Measurements from ENCODE around the gene ZBTB24.

ZBTB24 gene

GRCh38 chr6:109498936-109499335 is 15.9 kb upstream of the ZBTB24 start:
- no peak for DNase-seq (ENCODE audit: low read depth)

GRCh38 chr6:109498052-109498451 is 15.0 kb upstream of the ZBTB24 start:
- DNase-seq (ENCODE audit: low read depth) = no peak

- DNase-seq (ENCODE audit: low read depth) = no peak
Observed at GRCh38 chr6:109496036-109496772, 13.2 kb upstream of the ZBTB24 start.

GRCh38 chr6:109493865-109494264 is 10.8 kb upstream of the ZBTB24 start:
- DNase-seq (ENCODE audit: low read depth) = no peak

GRCh38 chr6:109491207-109491938 is 8.4 kb upstream of the ZBTB24 start:
- no peak for DNase-seq (ENCODE audit: low read depth)

GRCh38 chr6:109490713-109491112 is 7.7 kb upstream of the ZBTB24 start:
- DNase-seq (ENCODE audit: low read depth) = no peak

- no peak for DNase-seq (ENCODE audit: low read depth)
Observed at GRCh38 chr6:109488001-109488400, 5.0 kb upstream of the ZBTB24 start.

GRCh38 chr6:109486068-109486467 is 3.0 kb upstream of the ZBTB24 start:
- DNase-seq (ENCODE audit: low read depth) = no peak

- DNase-seq (ENCODE audit: low read depth) = no peak
Observed at GRCh38 chr6:109485266-109485935, 2.4 kb upstream of the ZBTB24 start.

GRCh38 chr6:109484122-109484521 is 1.1 kb upstream of the ZBTB24 start:
- DNase-seq (ENCODE audit: low read depth) = no peak

- DNase-seq (ENCODE audit: low read depth) = no peak
Observed at GRCh38 chr6:109483735-109484057, 677 bp upstream of the ZBTB24 start.

- DNase-seq (ENCODE audit: low read depth) = no peak
Observed at GRCh38 chr6:109480993-109481480, 2.0 kb downstream of the ZBTB24 start.

GRCh38 chr6:109478841-109479624 is 4.0 kb downstream of the ZBTB24 start:
- no peak for DNase-seq (ENCODE audit: low read depth)

GRCh38 chr6:109478222-109478805 is 4.7 kb downstream of the ZBTB24 start:
- no peak for DNase-seq (ENCODE audit: low read depth)

GRCh38 chr6:109477725-109478124 is 5.3 kb downstream of the ZBTB24 start:
- no peak for DNase-seq (ENCODE audit: low read depth)

GRCh38 chr6:109477184-109477583 is 5.8 kb downstream of the ZBTB24 start:
- no peak for DNase-seq (ENCODE audit: low read depth)

- DNase-seq (ENCODE audit: low read depth) = no peak
Observed at GRCh38 chr6:109475625-109476024, 7.4 kb downstream of the ZBTB24 start.

GRCh38 chr6:109474995-109475394 is 8.0 kb downstream of the ZBTB24 start:
- DNase-seq (ENCODE audit: low read depth) = no peak

GRCh38 chr6:109473120-109473519 is 9.9 kb downstream of the ZBTB24 start:
- DNase-seq (ENCODE audit: low read depth) = no peak

GRCh38 chr6:109472132-109472995 is 10.7 kb downstream of the ZBTB24 start:
- DNase-seq (ENCODE audit: low read depth) = no peak
